ENCODE data around the gene WDHD1. TPM values are rescaled to one million over a fixed set of nuclear protein-coding genes. Genes with fewer than 3 reads are reported as not detected.

WDHD1 gene
- polyA plus RNA-seq, 3 donors: 0.19 to 0.37 (median 0.30) TPM

DNA sequence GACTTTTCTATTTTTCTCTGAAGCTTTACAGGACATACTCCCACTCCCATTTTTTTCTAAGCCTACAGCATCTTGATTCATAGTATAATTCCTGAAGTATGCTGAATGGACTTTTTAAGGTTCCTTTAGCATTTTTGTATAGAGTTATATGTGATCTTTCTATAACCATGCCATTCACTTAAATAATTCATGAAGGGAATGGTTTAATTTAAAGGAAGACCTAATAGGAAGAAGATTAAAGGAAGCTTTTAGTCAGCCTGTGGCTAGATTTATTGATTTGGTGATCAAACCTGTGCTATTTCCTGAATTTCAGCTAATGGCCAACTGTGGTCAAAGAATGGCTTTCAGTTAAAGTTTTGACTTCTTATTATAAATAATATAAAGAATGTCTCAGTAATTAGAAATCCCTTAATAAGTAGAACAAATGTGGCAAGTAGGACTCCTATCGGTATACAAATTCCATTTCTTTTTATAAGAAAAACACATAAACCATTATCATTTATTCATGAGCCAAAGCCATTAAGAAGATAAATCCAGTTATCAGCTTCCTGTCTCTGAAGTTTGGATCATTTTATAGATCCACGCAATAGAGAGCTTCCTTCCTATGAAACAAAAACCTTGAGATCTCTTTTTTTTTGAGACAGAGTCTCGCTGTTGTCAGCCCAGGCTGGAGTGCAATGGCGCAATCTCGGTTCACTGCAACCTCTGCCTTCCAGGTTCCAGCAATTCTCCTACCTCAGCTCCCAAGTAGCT is 20.6 kb upstream of the WDHD1 start:
- Mint-ChIP-seq H3K4me3 (no peak overlapping the region), H3K9me3 (no peaks in the 10 kb centered on the region), H3K36me3 (peaks cover 20% of the 10 kb centered on the region in 2 donors), H3K4me1 (peaks cover 10% of the 10 kb centered on the region), H3K27ac (no peak overlapping the region), H3K27me3 (ENCODE audit: low read depth in 3 of 3) (peaks cover 0 to 3% (median 2%) of the 10 kb centered on the region in 3 donors)
- TF ChIP-seq CTCF (IDR thresholded peaks at IDR 0.05): no peak
- Histone ChIP-seq H3K9me3 (replicated peaks in 1 of 2; ENCODE audit: control insufficient read depth in 1 of 2, insufficient read depth in 1 of 2, low read length in 2 of 2) (no peaks in the 10 kb centered on the region), H3K4me3 (replicated peaks in 1 of 3; ENCODE audit: low read depth in 2 of 3, low read length in 3 of 3) (no peak overlapping the region), H3K79me2 (ENCODE audit: insufficient read depth, low read length) (peaks cover 10% of the 10 kb centered on the region), H2AFZ (ENCODE audit: insufficient read depth, low read depth, low read length, poor library complexity, severe bottlenecking) (no peak overlapping the region), H3K9ac (ENCODE audit: insufficient read depth, low read length, poor library complexity, severe bottlenecking) (no peak overlapping the region), H4K20me1 (ENCODE audit: insufficient read depth, low read length) (peaks cover 5% of the 10 kb centered on the region), H3K4me2 (replicated peaks; ENCODE audit: extremely low read depth, low read length, poor library complexity, severe bottlenecking) (no peak overlapping the region), H3K4me1 (ENCODE audit: control insufficient read depth in 1 of 2, insufficient read depth in 2 of 2, low read length in 2 of 2) (peaks cover 9 to 11% of the 10 kb centered on the region in 2 donors), H3K36me3 (replicated peaks in 1 of 2; ENCODE audit: control insufficient read depth in 1 of 2, insufficient read depth in 2 of 2, low read length in 2 of 2) (peaks cover 26 to 29% of the 10 kb centered on the region in 2 donors), H3K27me3 (ENCODE audit: control insufficient read depth in 2 of 2, insufficient read depth in 2 of 2, low read length in 2 of 2) (no peaks in the 10 kb centered on the region), H3K27ac (ENCODE audit: low read depth in 1 of 2, low read length in 2 of 2) (no peak overlapping the region)
- DNase-seq: no peak
- intact Hi-C loops (cut with micrococcal nuclease): no loop called here
- no CpG with 5 or more reads among the region's 5 CpGs for WGBS (ENCODE audit: insufficient coverage)

- Mint-ChIP-seq H3K27ac (no peak overlapping the region), H3K9me3 (no peaks in the 10 kb centered on the region), H3K4me1 (no peaks in the 10 kb centered on the region), H3K4me3 (no peak overlapping the region), H3K27me3 (ENCODE audit: low read depth in 3 of 3) (no peaks in the 10 kb centered on the region), H3K36me3 (peaks cover 23 to 27% of the 10 kb centered on the region in 2 donors)
- Histone ChIP-seq H3K27me3 (ENCODE audit: control insufficient read depth in 2 of 2, insufficient read depth in 2 of 2, low read length in 2 of 2) (no peaks in the 10 kb centered on the region), H3K4me1 (ENCODE audit: control insufficient read depth in 1 of 2, insufficient read depth in 2 of 2, low read length in 2 of 2) (no peaks in the 10 kb centered on the region), H3K79me2 (ENCODE audit: insufficient read depth, low read length) (no peaks in the 10 kb centered on the region), H4K20me1 (ENCODE audit: insufficient read depth, low read length) (peaks cover 2% of the 10 kb centered on the region), H3K36me3 (replicated peaks in 1 of 2; ENCODE audit: control insufficient read depth in 1 of 2, insufficient read depth in 2 of 2, low read length in 2 of 2) (peaks cover 30 to 38% of the 10 kb centered on the region in 2 donors), H3K9me3 (replicated peaks in 1 of 2; ENCODE audit: control insufficient read depth in 1 of 2, insufficient read depth in 1 of 2, low read length in 2 of 2) (no peaks in the 10 kb centered on the region), H3K27ac (ENCODE audit: low read depth in 1 of 2, low read length in 2 of 2) (no peak overlapping the region), H3K4me2 (replicated peaks; ENCODE audit: extremely low read depth, low read length, poor library complexity, severe bottlenecking) (no peak overlapping the region), H3K9ac (ENCODE audit: insufficient read depth, low read length, poor library complexity, severe bottlenecking) (no peak overlapping the region), H2AFZ (ENCODE audit: insufficient read depth, low read depth, low read length, poor library complexity, severe bottlenecking) (no peak overlapping the region), H3K4me3 (replicated peaks in 1 of 3; ENCODE audit: low read depth in 2 of 3, low read length in 3 of 3) (no peak overlapping the region)
- no peak for DNase-seq
- no peak for TF ChIP-seq CTCF (IDR thresholded peaks at IDR 0.05)
- intact Hi-C loops (cut with micrococcal nuclease): no loop called here
Measured at GRCh38 chr14:55045087-55045486, 18.2 kb upstream of the WDHD1 start.
